Occipital lobe (tissue), 2 donors: ENCODE measurements around the gene GJD4. TPM values are rescaled to one million over a fixed set of nuclear protein-coding genes. Genes with fewer than 3 reads are reported as not detected.

Source experiments
- DNase-seq: peaks from one replicate; lab custom pipeline; 2025; lab: John Stamatoyannopoulos, UW
- total RNA-seq: library from RNA; depleted of rRNA; stranded (reverse); fragments of >200 nt; gene quantifications from one replicate; pipeline ENCODE4 v1.2.3, GENCODE V29; 2014

The GJD4 gene
- total RNA-seq, 1 donor from 2014 or later: not detected

DNA sequence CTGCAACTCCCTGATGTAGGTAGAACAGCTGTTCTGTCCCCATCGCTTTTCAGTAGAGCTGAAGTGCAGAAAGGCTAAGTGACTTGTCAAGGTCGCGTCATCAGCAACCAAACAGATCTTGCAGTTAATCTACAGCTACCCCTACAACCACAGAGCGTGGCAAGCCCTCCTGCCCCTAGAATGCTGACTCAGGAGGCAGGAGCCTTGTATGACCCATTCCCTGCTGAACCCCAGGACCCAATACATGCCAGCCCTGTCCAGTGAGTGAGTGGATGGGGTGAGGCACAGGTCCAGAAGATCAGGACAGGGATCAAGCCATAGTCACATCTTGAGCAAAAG lies 26.6 kb upstream of the GJD4 start:
- DNase-seq: no peak

- no peak for DNase-seq
Measured at GRCh38 chr10:35579116-35579515, 26.0 kb upstream of the GJD4 start.

- no peak for DNase-seq
Measured at GRCh38 chr10:35579726-35580422, 25.3 kb upstream of the GJD4 start.

DNA sequence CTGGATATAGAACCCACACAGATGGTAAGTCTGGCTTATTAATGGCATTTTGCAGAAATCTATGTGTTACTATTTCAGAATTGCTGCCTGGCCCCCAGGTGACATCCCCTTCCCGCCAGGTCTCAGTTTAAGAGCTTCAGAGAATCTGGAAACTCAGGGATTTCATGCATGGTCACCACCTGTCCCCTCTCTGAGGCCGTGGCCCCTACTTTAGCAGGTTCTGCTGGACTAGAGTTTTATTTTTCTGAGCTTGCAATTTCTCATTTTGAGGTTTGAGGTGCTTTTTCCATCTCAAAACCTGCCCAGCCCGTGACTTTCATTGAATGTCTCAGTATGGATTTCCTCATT lies 24.7 kb upstream of the GJD4 start:
- no peak for DNase-seq

GRCh38 chr10:35581655-35582054 lies 23.5 kb upstream of the GJD4 start:
- no peak for DNase-seq

DNA sequence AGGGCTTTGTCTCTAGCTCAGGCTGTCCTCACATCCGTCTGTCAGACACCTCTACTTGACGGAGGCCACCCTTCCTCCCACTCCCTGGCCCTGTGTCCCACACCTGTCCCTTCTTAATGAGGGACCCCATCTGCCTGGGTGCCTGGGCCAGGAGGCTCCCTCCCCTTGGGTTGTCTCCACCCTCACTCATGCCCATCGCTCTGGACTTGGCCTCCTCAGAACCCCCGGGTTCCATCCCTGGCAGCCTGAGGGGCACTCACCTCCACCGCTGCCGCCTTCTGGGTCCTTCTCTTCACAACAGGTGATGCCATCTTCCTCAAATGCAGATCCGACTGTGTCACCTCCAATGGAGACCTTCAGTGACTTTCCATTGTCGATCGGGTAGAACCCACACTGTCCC lies 20.2 kb upstream of the GJD4 start:
- DNase-seq: no peak

- no peak for DNase-seq
Measured at GRCh38 chr10:35585356-35585755, 19.8 kb upstream of the GJD4 start.

DNA sequence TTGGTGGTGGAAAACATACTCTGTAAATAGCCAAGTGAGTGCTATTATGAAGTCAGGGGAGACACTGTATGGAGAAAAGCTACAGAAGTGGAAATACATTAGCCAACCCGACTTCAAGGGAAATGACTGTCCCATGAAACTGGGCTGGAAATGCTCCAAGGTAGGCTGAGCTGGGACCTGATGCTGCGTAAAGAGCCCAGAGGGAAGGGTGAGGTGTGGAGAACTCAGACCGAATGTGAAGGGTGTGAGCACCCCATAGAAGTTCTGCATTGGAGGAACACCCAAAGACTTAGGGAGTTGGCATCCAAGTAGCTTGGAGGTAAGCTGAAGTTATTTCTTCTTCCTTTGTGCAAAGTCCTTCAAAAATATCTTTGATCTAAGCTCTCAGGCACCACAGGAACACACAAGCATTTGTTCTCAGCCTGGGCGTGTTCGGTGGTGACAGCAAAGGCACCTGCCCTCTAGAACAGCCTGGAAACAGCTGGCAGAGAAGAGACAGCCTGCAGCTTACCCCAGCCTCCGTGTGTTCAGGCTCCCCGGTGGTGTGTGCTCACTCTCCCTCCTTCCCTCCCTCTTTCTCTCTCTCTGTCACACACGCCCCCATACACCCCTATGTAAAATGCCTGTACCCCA lies 19.1 kb upstream of the GJD4 start:
- DNase-seq: no peak

DNA sequence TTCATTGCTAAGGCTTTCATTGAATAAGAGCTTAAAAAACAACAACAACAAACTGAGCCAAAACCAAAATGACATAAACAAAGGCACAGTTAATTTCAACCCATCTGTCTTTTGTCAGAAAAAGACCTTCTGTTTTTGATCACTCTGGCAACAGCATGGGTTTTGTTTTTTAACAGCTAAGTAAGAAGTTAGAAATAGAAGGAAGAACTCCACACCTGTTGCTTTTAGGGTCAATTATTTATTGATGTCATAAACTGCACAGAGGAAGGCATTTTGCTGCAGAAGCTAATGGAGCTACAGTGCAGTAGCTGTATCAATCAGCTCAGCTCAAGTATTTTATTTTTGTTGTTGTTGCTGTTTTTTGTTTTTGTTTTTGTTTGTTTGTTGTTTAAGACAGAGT lies 16.3 kb upstream of the GJD4 start:
- no peak for DNase-seq

DNA sequence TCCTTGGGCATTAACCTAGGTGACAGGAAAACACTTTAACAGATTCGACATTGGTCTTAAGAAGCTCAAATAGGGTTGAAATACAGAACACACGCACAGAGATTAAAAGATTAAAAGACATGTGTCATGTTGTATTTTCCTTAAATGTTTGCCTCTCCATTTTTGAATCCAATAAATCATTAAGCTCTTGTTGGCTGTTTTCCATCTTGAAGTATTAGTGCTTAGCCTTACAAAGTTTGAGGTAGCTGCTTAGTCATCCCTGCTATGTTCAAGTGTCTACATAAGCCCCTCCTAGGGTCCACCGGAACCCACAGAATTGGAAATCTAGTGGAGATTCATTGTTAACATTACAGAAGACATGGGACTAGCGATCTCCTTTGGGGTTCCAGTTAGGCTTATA lies 12.7 kb upstream of the GJD4 start:
- no peak for DNase-seq

GRCh38 chr10:35594115-35595079 lies 10.7 kb upstream of the GJD4 start:
- DNase-seq: no peak

GRCh38 chr10:35595106-35595505 lies 10.0 kb upstream of the GJD4 start:
- DNase-seq: no peak

GRCh38 chr10:35598379-35598778 lies 6.8 kb upstream of the GJD4 start:
- no peak for DNase-seq

DNA sequence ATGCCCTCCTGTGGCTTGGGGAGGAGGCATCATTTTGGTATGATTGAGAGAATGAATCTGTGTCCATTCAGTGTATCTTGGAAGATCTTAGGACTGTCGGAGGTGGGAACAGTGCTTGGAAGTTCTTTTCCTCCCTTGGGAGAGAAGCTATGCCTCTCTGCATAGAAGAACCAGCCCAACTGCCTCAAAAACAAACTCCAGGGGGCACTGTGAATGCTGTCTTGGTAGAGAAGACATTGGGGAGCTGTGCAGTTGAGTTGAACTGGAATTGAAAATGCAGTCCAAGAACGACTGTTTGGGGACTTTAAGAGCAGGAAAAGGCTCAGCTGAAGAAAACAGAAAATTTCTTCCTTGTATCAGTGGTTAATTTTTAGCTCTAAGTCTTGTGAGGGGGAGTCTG lies 4.9 kb upstream of the GJD4 start:
- no peak for DNase-seq

DNA sequence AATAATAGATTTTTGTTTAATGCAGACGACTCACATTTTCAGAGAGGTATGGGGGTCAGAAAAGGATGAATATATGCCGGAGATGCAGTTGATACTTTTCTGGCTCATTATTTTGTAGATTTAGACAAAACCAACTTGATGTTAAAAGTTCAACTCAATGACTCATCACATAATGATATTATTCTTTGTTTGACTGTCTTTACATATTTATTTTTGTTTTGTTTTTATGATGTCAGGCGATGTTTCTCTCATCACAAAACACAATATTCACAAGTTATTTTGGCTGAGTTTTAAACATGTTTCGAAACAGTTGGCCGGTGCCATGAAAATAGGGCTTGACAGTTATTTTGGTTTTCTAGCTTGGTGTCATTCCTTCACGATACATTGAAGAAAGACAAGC lies 1.3 kb downstream of the GJD4 start:
- no peak for DNase-seq

GRCh38 chr10:35607475-35608327 lies 2.6 kb downstream of the GJD4 start:
- no peak for DNase-seq

DNA sequence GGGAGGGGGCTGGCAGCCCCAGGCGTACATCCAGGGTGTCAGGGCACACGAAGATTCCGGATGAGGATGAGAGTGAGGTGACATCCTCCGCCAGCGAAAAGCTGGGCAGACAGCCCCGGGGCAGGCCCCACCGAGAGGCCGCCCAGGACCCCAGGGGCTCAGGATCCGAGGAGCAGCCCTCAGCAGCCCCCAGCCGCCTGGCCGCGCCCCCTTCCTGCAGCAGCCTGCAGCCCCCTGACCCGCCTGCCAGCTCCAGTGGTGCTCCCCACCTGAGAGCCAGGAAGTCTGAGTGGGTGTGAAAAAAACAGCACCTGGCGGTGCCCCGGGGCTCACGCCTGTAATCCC lies 3.2 kb downstream of the GJD4 start:
- DNase-seq: no peak

DNA sequence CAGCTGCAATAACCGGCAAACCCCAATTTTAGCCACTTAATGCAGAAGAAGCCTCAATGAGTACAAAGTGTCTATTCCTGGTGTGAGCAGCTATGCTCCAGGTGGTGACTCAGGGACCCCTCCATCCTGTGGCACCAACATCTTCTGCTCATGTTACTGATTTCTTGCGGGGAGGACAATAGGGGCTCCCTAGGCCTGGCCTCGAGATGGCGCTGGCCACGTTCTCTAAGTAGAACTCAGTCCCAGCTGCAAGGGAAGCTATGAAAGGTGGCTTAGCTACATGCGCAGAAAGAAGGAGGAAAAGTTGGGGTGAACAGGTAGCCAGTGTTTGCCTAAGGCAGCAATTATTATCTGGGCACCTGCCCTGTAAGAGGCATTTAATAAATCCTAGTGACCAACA lies 6.6 kb downstream of the GJD4 start:
- DNase-seq: no peak

DNA sequence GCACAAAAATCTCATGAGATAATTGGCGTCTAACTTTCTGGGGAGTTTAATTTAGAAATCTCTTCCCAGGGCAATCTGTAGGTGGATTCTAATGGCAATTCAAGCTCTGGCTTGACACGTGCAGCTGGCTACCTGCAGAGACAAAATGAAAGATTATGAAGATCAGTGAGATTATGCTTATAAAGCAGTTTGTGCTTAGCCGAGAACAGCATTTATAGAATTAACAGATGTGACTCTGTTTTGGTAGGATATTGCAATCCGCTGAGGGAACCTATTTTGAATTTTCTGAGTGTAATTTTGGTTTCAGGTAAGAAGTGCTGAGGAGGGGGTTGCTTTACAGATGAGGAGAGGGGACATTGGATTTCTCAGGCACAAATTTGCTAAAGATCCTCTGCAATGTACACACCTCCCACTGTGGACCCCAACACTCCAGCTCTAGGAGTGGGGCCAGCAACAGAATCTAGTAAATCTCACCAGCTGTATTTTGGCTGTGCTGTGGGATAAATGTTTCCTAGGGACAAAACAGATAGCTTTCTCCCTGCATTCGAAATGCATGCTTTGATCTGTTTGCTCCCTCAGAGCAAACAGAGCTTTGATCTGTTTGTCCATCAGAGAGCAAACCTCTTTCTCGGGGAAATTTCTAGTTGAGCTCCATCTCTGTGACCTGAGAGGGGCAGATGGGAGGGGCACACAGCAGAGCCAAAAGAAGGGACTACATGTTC lies 7.4 kb downstream of the GJD4 start:
- no peak for DNase-seq

- DNase-seq: no peak
Measured at GRCh38 chr10:35613107-35613440, 7.9 kb downstream of the GJD4 start.

DNA sequence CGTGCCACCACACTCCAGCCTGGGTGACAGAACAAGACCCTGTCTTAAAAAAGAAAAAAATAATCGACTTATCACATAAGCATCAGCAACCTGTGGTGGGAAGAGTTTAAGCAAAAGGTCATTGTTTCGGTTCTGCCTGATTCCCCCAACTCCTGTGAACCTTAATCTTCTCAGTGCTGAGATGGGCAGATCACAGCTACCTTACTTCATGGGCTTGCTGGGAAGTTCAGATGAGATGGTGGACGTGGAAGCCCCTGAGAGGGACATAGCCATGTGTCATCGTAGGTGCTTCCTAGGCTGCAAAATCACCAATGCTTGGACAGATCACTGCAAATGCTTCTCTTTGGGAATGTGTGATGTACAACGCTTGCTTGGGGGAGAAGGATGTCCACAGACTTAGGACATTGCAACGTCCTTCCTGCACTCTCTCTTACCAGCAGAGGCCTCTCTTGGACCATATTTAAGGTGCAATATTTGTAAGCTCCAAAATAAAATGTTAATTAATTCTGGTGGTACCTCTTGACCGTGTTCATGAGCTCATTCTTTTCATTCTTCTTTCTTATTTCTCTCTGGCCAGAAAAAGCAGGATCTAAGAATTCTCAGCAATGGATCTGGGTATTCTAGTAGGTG lies 8.6 kb downstream of the GJD4 start:
- DNase-seq: no peak
